NCI-H510A treated with DMSO at 0.1 percent for 48 hours (cell line): ENCODE measurements around the gene PCDHB15.
"Not testable (repeated sequence)": the region's sequence is repeated elsewhere in the genome, so short reads cannot be mapped to it uniquely, and the experiment has no call there.

Experiments
- DNase-seq: peaks from one replicate; lab custom pipeline; 2025; lab: John Stamatoyannopoulos, UW

Gene PCDHB15

DNA sequence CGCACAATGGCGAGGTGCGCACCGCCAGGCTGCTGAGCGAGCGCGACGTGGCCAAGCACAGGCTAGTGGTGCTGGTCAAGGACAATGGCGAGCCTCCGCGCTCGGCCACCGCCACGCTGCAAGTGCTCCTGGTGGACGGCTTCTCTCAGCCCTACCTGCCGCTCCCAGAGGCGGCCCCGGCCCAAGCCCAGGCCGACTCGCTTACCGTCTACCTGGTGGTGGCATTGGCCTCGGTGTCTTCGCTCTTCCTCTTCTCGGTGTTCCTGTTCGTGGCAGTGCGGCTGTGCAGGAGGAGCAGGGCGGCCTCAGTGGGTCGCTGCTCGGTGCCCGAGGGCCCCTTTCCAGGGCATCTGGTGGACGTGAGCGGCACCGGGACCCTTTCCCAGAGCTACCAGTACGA lies 2.2 kb downstream of the PCDHB15 start:
- DNase-seq = not testable (repeated sequence)

DNA sequence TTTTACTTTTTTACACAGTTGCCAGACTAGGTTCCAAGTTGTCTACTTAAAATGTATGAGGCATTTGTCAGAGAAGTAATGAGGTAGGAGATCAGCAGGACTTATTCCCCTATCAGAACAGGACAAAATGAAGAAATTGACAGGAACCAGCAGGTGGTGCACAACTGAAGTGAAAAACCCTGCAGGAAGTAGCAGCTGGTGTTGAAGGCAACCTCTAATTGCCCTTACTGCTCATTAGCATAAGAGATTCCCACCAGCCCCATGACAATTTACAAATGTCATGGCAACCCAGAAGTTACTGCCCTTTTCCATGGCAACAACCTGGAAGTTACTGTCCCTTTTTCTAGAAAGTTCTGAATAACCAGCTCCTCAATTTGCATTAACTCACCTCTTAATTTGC lies 5.4 kb downstream of the PCDHB15 start:
- DNase-seq = no peak

DNA sequence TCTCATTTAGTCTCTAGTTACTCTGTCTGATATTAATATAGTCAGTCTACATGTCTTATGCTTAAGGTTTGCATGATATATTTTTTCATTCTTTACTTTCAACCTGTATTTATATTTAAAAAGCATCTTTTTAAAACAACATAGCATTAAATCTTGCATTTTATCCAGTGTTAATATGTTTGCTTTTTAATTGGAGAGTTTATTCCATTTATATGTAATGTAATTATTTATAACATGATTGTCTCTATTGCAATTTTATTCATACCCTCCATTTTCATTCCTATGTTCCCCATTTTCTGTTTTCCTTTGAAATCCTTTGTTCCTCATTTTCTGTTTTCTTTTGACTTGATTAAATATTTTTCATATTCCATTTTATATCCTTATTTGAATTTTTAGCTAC lies 13.3 kb downstream of the PCDHB15 start:
- DNase-seq = no peak

DNA sequence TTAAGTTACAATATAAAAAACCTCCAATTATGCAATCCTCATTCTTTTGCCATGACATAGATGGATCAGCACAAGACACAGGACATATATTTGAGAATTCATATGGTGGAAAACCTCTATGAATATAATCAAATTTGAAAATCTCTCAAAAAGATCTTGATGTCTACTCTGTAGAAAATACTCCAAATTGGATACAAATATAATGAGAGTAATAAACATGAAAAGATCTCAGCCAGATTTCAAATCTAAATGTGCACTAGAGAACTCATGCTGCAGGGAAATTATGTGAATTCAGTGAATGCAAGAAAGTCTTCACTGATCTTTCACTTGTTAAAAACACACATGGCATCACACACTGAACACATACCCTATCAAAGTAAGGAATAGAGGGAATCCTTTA lies 13.8 kb downstream of the PCDHB15 start:
- DNase-seq = no peak

DNA sequence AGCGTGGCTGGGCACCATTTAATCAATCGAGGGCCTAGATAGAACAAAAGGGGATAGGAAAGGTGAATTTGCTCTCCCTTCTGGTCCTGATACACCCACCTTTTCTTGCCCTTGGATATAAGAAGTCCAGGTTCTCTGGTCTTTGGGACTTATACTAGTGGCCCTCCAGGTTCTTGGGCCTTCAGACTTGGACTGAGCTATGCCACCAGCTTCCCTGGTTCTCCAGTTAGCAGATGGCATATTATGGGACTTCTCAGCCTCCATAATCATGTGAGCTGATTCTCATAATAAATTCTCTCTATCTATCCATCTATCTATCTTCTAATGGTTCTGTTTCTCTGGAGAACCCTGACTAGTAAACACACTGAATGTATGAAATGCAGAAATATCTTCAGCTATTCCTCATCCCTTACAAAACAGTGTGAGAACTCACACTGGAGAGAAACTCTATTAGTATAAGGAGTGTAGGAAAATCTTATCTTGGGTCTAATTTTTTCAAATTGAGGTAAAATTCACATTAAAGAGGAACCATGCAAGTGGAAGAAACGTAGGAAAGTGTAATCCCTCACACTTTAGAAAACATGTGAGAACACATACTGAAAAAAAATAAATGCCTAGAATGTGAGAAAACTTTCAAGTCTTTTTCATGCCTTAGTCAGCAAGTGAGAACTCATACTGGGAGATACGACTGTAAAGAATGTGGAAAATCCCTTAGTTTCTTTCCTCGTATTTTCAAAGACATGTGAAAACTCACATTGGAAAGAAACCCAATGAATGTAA lies 15.5 kb downstream of the PCDHB15 start:
- DNase-seq = no peak

DNA sequence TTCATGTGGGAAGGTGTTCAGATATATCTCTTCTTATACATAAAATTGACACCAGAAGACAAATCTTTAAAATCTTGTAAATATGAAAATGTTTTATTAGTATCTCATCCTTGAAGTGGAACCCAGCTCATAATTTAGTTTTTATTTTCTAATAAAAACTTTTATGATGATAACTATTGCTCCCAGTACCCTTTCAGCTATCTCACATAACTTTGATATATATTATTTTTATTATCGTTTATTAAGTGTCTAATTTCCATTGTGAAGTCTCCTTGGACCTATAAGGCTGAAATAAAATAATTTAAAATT lies 16.0 kb downstream of the PCDHB15 start:
- DNase-seq = no peak

DNA sequence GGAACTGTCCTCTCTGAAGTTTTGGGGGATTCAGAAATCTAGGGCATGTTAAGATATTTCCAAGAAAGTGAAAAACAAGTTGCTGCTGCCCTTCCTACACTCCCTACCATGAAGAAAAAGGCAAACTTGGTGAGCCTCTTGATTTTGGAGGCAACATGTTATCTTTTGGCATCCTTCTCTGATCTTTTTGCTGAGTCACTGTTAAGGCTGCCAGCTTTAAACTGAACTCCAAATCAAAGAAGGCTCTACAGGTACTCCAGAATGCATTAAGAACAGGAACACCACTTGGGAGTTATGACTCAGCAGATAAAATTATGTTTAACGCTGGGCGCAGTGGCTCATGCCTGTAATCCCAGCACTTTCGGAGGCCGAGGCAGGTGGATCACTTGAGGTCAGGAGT lies 24.0 kb downstream of the PCDHB15 start:
- no peak for DNase-seq

DNA sequence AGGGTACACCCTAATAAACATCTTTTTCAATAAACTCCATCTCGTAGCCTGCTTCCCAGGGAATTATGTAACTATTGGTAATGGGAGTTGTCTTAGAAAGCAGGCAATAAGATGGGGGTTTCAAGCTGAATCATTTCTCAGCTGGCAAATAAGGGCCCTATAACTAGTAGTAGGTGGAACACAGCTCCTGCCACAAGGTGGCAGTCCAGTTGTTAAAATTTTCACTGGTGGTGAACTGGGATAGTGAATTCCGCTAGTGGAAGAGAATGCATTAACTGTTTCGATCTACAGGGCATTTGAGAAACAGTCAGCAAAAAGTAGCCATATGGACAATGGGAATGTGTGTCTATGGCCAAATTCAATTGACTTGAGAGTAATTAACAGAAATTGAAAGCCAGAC lies 27.7 kb downstream of the PCDHB15 start:
- DNase-seq = no peak

DNA sequence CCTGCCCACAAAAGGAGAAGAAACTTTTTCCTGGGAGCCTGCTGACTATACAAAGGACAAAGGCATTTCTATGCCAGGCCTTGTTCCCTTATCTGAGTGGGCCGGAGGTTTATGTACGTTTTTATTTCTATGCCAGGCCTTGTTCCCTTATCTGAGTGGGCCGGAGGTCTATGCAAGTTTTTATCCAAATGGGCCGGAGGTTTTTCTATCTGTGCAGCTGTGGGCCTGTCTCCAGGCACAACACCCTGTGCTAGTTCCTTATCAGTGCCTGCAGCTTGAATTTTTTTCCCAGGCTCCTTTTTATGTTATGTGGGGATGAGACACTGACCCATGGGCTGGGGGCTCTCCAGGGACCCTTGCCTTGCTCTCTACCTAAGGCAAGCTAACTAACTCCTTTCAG lies 53.2 kb downstream of the PCDHB15 start:
- no peak for DNase-seq
